GM12864 (cell line): ENCODE data around the gene PDSS1.

Experiments
- DNase-seq: peaks from one replicate; pipeline ENCODE4 v3.0.0-alpha.2; 2011; ENCODE audit warnings: low read depth
- H3K4me3 ChIP-seq: 2 replicates; pipeline ENCODE4 v1.5.1; 2011; ENCODE audit warnings: mild to moderate bottlenecking, low read depth, low read length, control low read depth
- CTCF ChIP-seq: IDR thresholded peaks from 2 replicates; pipeline ENCODE4 v1.5.1; 2011; ENCODE audit warnings: low read depth, mild to moderate bottlenecking, moderate library complexity, low read length, control low read depth, inconsistent platforms; ENCODE audit errors: missing control alignments

Gene PDSS1

GRCh38 chr10:26759008-26759407, 61.5 kb downstream of the PDSS1 start:
- no peak for TF ChIP-seq CTCF
- no peak for DNase-seq
- H3K4me3 ChIP-seq, result no peak overlapping the region

- no peak for TF ChIP-seq CTCF
- no peak for DNase-seq
- no peak overlapping the region for H3K4me3 ChIP-seq
These were observed 68.0 kb downstream of the PDSS1 start for GRCh38 chr10:26765549-26765948.

GRCh38 chr10:26770069-26770468, 72.6 kb downstream of the PDSS1 start:
- DNase-seq, result no peak
- no peak for TF ChIP-seq CTCF
- H3K4me3 ChIP-seq, result no peak overlapping the region

GRCh38 chr10:26773633-26774032, 76.1 kb downstream of the PDSS1 start:
- no peak for DNase-seq
- no peak for TF ChIP-seq CTCF
- H3K4me3 ChIP-seq, result no peak overlapping the region

- no peak for DNase-seq
- H3K4me3 ChIP-seq, result no peak overlapping the region
- no peak for TF ChIP-seq CTCF
These were observed 78.8 kb downstream of the PDSS1 start for GRCh38 chr10:26776258-26776657.

GRCh38 chr10:26777686-26778085, 80.2 kb downstream of the PDSS1 start:
- H3K4me3 ChIP-seq, result no peak overlapping the region
- TF ChIP-seq CTCF, result no peak
- no peak for DNase-seq

- no peak overlapping the region for H3K4me3 ChIP-seq
- TF ChIP-seq CTCF, result no peak
- no peak for DNase-seq
These were observed 81.8 kb downstream of the PDSS1 start for GRCh38 chr10:26779176-26779860.
